HepG2 (cell line): ENCODE data around the gene FRMD8. TPM values are rescaled to one million over a fixed set of nuclear protein-coding genes. Genes with fewer than 3 reads are reported as not detected.

Source experiments
- AKAP8 ChIP-seq: sonication (generic); formaldehyde crosslinking; IDR thresholded peaks from 2 replicates; pipeline ENCODE4 v1.5.1; 2020; ENCODE audit warnings: mild to moderate bottlenecking, missing genetic modification reagents
- BORCS8-MEF2B ChIP-seq: sonication (generic); formaldehyde crosslinking; IDR thresholded peaks from 2 replicates; pipeline ENCODE4 v1.8.0; 2022; ENCODE audit warnings: mild to moderate bottlenecking, missing genetic modification reagents
- CBX1 ChIP-seq: IDR thresholded peaks from one replicate; pipeline ENCODE4 v1.6.1; 2016; ENCODE audit warnings: antibody characterized with exemption, low read depth
- CC2D1A ChIP-seq: sonication (generic); formaldehyde crosslinking; IDR thresholded peaks from 2 replicates; pipeline ENCODE4 v1.8.1; 2023; ENCODE audit warnings: mild to moderate bottlenecking, missing genetic modification reagents
- FOXJ3 ChIP-seq: sonication (generic); formaldehyde crosslinking; IDR thresholded peaks from 2 replicates; pipeline ENCODE4 v1.4.0; 2020; ENCODE audit warnings: missing genetic modification reagents, mild to moderate bottlenecking, borderline replicate concordance
- KDM5A ChIP-seq: fragments of 200-600 bp; sonication (generic); IDR thresholded peaks from 2 replicates; pipeline ENCODE4 v1.7.0; 2018; ENCODE audit warnings: antibody characterized with exemption, mild to moderate bottlenecking, low read length, borderline replicate concordance
- NRL ChIP-seq: sonication (generic); formaldehyde crosslinking; IDR thresholded peaks from 2 replicates; pipeline ENCODE4 v1.5.0; 2020; ENCODE audit warnings: missing genetic modification reagents, mild to moderate bottlenecking, moderate library complexity, borderline replicate concordance
- PHF5A ChIP-seq: IDR thresholded peaks from one replicate; pipeline ENCODE4 v1.6.1; 2018; ENCODE audit warnings: low read depth, missing genetic modification reagents; ENCODE audit not compliant: unreplicated experiment
- RORA ChIP-seq: sonication (generic); formaldehyde crosslinking; IDR thresholded peaks from 2 replicates; pipeline ENCODE4 v1.5.0; 2020; ENCODE audit warnings: mild to moderate bottlenecking, missing genetic modification reagents, moderate library complexity
- SALL2 ChIP-seq: sonication (generic); formaldehyde crosslinking; IDR thresholded peaks from 2 replicates; pipeline ENCODE4 v1.8.1; 2023; ENCODE audit warnings: mild to moderate bottlenecking, missing genetic modification reagents, inconsistent platforms
- SNAPC2 ChIP-seq: sonication (generic); formaldehyde crosslinking; IDR thresholded peaks from 2 replicates; pipeline ENCODE4 v1.8.1; 2022; ENCODE audit warnings: mild to moderate bottlenecking, missing genetic modification reagents
- SRY ChIP-seq: sonication (generic); formaldehyde crosslinking; IDR thresholded peaks from 2 replicates; pipeline ENCODE4 v1.8.0; 2022; ENCODE audit warnings: mild to moderate bottlenecking, missing genetic modification reagents
- TEAD2 ChIP-seq: sonication (generic); formaldehyde crosslinking; IDR thresholded peaks from 2 replicates; pipeline ENCODE4 v1.9.0; 2021; ENCODE audit warnings: missing genetic modification reagents
- ZBTB8A ChIP-seq: sonication (generic); formaldehyde crosslinking; IDR thresholded peaks from 2 replicates; pipeline ENCODE4 v1.4.0; 2020; ENCODE audit warnings: mild to moderate bottlenecking, low read depth, missing genetic modification reagents, borderline replicate concordance
- ZNF292 ChIP-seq: sonication (generic); formaldehyde crosslinking; IDR thresholded peaks from 2 replicates; pipeline ENCODE4 v1.8.1; 2022; ENCODE audit warnings: mild to moderate bottlenecking, low read depth, missing genetic modification reagents, borderline replicate concordance
- ZNF343 ChIP-seq: sonication (generic); formaldehyde crosslinking; IDR thresholded peaks from 2 replicates; pipeline ENCODE4 v1.4.0; 2020; ENCODE audit warnings: mild to moderate bottlenecking, missing genetic modification reagents
- ZNF550 ChIP-seq: sonication (generic); formaldehyde crosslinking; IDR thresholded peaks from 2 replicates; pipeline ENCODE4 v1.4.0; 2020; ENCODE audit warnings: mild to moderate bottlenecking, missing genetic modification reagents, borderline replicate concordance
- ZNF589 ChIP-seq: sonication (generic); formaldehyde crosslinking; conservative IDR thresholded peaks from 2 replicates; pipeline ENCODE4 v1.8.0; 2022; ENCODE audit warnings: mild to moderate bottlenecking, moderate library complexity, missing genetic modification reagents
- ZNF703 ChIP-seq: sonication (generic); formaldehyde crosslinking; IDR thresholded peaks from 2 replicates; pipeline ENCODE4 v1.5.1; 2020; ENCODE audit warnings: missing genetic modification reagents, mild to moderate bottlenecking, moderate library complexity, borderline replicate concordance
- ZNF75D ChIP-seq: sonication (generic); formaldehyde crosslinking; IDR thresholded peaks from 2 replicates; pipeline ENCODE4 v1.8.1; 2023; ENCODE audit warnings: missing genetic modification reagents, mild to moderate bottlenecking, borderline replicate concordance
- ZSCAN20 ChIP-seq: sonication (generic); formaldehyde crosslinking; IDR thresholded peaks from 2 replicates; pipeline ENCODE4 v1.4.0; 2020; ENCODE audit warnings: missing genetic modification reagents, mild to moderate bottlenecking, borderline replicate concordance
- polyA plus RNA-seq, 8 experiments: library from polyadenylated mRNA; depleted of rRNA in 3 of 8; stranded (reverse) in 7 of 8; unstranded in 1 of 8; fragments of >200 nt; fragmentation: Illumina TruSeq in 4 of 8; extraction: Trizol in 4 of 8; gene quantifications; 2 replicates each; pipeline versions ENCODE4 v1.2.1 to v1.2.3, GENCODE V29; 2011 to 2016; ENCODE audit warnings: low read depth in 4 of 8, missing spikeins in 1 of 8, mixed read lengths in 1 of 8; ENCODE audit not compliant: insufficient read depth in 1 of 8
- total RNA-seq, 5 experiments: library from RNA; depleted of rRNA; stranded (reverse); fragments of >200 nt; fragmentation: Illumina TruSeq; extraction: Trizol; gene quantifications; 2 replicates each; pipeline ENCODE4 v1.2.3, GENCODE V29; 2016; ENCODE audit warnings: low read depth in 1 of 5
- TF ChIP-seq, protein P1 (sequence below): sonication (generic); formaldehyde crosslinking; IDR thresholded peaks from 2 replicates; pipeline ENCODE4 v1.4.0; 2020; ENCODE audit warnings: mild to moderate bottlenecking, missing genetic modification reagents
- TF ChIP-seq, protein P2 (sequence below): sonication (generic); formaldehyde crosslinking; IDR thresholded peaks from 2 replicates; pipeline ENCODE4 v1.4.0; 2020; ENCODE audit warnings: mild to moderate bottlenecking, low read depth, missing genetic modification reagents

FRMD8 gene
- total and polyA plus RNA-seq, 2 of the 13 experiments (the other 11 are each of a cell fraction or from before 2014, with no cell fraction given): 5.8 to 20.6 TPM

- no peak for TF ChIP-seq CBX1
- TF ChIP-seq PHF5A (CRISPR knock-in tag): no peak
- no peak for TF ChIP-seq SALL2 (CRISPR knock-in tag)
- TF ChIP-seq ZNF75D: no peak
- no peak for TF ChIP-seq KDM5A
- no peak for TF ChIP-seq CC2D1A (CRISPR knock-in tag)
- TF ChIP-seq ZNF292 (CRISPR knock-in tag): no peak
- no peak for TF ChIP-seq SRY
- no peak for TF ChIP-seq FOXJ3 (CRISPR knock-in tag)
- no peak for TF ChIP-seq SNAPC2 (CRISPR knock-in tag)
- TF ChIP-seq ZNF343 (CRISPR knock-in tag): no peak
- TF ChIP-seq RORA (CRISPR knock-in tag): no peak
- TF ChIP-seq ZNF550: no peak
- TF ChIP-seq ZBTB8A (CRISPR knock-in tag): no peak
- TF ChIP-seq, protein P1, sequence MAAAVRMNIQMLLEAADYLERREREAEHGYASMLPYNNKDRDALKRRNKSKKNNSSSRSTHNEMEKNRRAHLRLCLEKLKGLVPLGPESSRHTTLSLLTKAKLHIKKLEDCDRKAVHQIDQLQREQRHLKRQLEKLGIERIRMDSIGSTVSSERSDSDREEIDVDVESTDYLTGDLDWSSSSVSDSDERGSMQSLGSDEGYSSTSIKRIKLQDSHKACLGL (CRISPR knock-in tag): no peak
- TF ChIP-seq AKAP8 (CRISPR knock-in tag): no peak
- no peak for TF ChIP-seq ZNF703 (CRISPR knock-in tag)
- TF ChIP-seq, protein P2, sequence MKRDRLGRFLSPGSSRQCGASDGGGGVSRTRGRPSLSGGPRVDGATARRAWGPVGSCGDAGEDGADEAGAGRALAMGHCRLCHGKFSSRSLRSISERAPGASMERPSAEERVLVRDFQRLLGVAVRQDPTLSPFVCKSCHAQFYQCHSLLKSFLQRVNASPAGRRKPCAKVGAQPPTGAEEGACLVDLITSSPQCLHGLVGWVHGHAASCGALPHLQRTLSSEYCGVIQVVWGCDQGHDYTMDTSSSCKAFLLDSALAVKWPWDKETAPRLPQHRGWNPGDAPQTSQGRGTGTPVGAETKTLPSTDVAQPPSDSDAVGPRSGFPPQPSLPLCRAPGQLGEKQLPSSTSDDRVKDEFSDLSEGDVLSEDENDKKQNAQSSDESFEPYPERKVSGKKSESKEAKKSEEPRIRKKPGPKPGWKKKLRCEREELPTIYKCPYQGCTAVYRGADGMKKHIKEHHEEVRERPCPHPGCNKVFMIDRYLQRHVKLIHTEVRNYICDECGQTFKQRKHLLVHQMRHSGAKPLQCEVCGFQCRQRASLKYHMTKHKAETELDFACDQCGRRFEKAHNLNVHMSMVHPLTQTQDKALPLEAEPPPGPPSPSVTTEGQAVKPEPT (CRISPR knock-in tag): no peak
- no peak for TF ChIP-seq TEAD2 (CRISPR knock-in tag)
- no peak for TF ChIP-seq NRL (CRISPR knock-in tag)
- no peak for TF ChIP-seq ZSCAN20
- TF ChIP-seq ZNF589 (CRISPR knock-in tag): no peak
- TF ChIP-seq BORCS8-MEF2B: 0 out of 2 replicates have a peak, but pooled peaks have one; percentile 20
- TF ChIP-seq, all 625 proteins: peak for 45
Observed at GRCh38 chr11:65429724-65430405, 43.4 kb downstream of the FRMD8 start (continued).
